Prostate gland (tissue), 2 donors: ENCODE measurements around the gene TAGLN.
"Not testable (repeated sequence)": the region's sequence is repeated elsewhere in the genome, so short reads cannot be mapped to it uniquely, and the experiment has no call there.

ENCODE experiments used
- POLR2A ChIP-seq: fragments of 450-650 bp; IDR thresholded peaks from one replicate; pipeline ENCODE4 v1.6.1; 2016; ENCODE audit warnings: antibody characterized with exemption, mild to moderate bottlenecking
- POLR2AphosphoS5 ChIP-seq: sonication (generic); formaldehyde crosslinking; IDR thresholded peaks from one replicate; pipeline ENCODE4 v1.6.1; 2017; ENCODE audit warnings: antibody characterized with exemption
- TF ChIP-seq, protein P1 (sequence below), 4 experiments: fragments of 200-600 bp in 2 of 4; fragments of 450-650 bp in 2 of 4; sonication (generic) in 2 of 4; IDR thresholded peaks; 1 replicate in 3 of 4; 2 replicates in 1 of 4; pipeline ENCODE4 v1.5.1; 2016 to 2019; ENCODE audit warnings: antibody characterized with exemption in 4 of 4, mild to moderate bottlenecking in 2 of 4, moderate library complexity in 2 of 4

DNA sequence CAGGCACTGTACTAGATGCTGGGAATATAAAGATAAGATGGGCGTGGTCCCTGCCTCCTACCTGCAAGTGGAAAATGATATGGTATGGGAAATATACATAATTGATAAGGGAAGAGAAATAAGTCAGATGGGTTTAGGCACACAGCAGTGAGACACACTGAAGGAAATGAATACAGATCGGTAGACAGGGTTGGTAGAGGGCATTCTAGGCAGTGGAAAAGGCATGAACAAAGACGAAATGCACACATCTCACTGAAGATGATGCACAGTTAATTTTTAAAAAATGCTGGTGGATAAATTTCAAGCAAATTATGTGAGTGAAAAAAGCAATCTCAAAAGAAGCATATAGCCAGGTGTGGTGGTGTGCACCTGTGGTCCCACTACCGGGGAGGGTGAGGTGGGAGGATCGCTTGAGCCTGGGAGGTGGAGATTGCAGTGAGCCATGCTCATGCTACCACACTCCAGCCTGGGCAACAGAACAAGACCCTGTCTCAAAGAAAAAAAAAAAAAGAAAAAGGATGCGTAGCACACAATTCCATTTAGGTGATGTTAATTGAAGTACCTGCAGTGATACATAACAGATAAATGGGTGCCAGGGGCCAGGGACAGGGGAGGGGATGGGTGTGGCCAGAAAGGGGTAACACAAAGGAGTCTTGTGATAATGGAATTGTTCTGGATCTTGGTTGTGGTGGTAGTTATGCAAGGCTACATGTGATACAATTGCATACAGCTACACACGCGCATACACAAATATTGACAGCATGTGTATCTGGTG lies 10.4 kb downstream of the TAGLN start:
- TF ChIP-seq, protein P1, sequence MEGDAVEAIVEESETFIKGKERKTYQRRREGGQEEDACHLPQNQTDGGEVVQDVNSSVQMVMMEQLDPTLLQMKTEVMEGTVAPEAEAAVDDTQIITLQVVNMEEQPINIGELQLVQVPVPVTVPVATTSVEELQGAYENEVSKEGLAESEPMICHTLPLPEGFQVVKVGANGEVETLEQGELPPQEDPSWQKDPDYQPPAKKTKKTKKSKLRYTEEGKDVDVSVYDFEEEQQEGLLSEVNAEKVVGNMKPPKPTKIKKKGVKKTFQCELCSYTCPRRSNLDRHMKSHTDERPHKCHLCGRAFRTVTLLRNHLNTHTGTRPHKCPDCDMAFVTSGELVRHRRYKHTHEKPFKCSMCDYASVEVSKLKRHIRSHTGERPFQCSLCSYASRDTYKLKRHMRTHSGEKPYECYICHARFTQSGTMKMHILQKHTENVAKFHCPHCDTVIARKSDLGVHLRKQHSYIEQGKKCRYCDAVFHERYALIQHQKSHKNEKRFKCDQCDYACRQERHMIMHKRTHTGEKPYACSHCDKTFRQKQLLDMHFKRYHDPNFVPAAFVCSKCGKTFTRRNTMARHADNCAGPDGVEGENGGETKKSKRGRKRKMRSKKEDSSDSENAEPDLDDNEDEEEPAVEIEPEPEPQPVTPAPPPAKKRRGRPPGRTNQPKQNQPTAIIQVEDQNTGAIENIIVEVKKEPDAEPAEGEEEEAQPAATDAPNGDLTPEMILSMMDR (IDR thresholded peaks at IDR 0.05) = not testable (repeated sequence)
- not testable (repeated sequence) for TF ChIP-seq POLR2A, POLR2AphosphoS5
